BLaER1 (cell line): ENCODE results near the gene PTPN20.

Experiments used
- H3K27ac ChIP-seq: shearing (Covaris generic); formaldehyde crosslinking; 2 replicates; pipeline ENCODE4 v1.8.1; 2022
- H3K27me3 ChIP-seq: shearing (Covaris generic); formaldehyde crosslinking; 2 replicates; pipeline ENCODE4 v1.8.1; 2022
- H3K36me3 ChIP-seq: shearing (Covaris generic); formaldehyde crosslinking; 2 replicates; pipeline ENCODE4 v1.8.1; 2022
- H3K4me1 ChIP-seq: shearing (Covaris generic); formaldehyde crosslinking; 2 replicates; pipeline ENCODE4 v1.8.1; 2022
- H3K4me2 ChIP-seq: shearing (Covaris generic); formaldehyde crosslinking; 2 replicates; pipeline ENCODE4 v1.8.1; 2022
- H3K4me3 ChIP-seq: shearing (Covaris generic); formaldehyde crosslinking; 2 replicates; pipeline ENCODE4 v1.8.1; 2022
- H3K9ac ChIP-seq: shearing (Covaris generic); formaldehyde crosslinking; 2 replicates; pipeline ENCODE4 v1.8.1; 2022
- H3K9me3 ChIP-seq: shearing (Covaris generic); formaldehyde crosslinking; 2 replicates; pipeline ENCODE4 v1.8.1; 2022
- H4K20me1 ChIP-seq: shearing (Covaris generic); formaldehyde crosslinking; 2 replicates; pipeline ENCODE4 v1.8.1; 2022
- Cebpa-rat ChIP-seq: shearing (Covaris generic); IDR thresholded peaks from 2 replicates; pipeline ENCODE4 v1.8.1; 2022

PTPN20 gene

DNA sequence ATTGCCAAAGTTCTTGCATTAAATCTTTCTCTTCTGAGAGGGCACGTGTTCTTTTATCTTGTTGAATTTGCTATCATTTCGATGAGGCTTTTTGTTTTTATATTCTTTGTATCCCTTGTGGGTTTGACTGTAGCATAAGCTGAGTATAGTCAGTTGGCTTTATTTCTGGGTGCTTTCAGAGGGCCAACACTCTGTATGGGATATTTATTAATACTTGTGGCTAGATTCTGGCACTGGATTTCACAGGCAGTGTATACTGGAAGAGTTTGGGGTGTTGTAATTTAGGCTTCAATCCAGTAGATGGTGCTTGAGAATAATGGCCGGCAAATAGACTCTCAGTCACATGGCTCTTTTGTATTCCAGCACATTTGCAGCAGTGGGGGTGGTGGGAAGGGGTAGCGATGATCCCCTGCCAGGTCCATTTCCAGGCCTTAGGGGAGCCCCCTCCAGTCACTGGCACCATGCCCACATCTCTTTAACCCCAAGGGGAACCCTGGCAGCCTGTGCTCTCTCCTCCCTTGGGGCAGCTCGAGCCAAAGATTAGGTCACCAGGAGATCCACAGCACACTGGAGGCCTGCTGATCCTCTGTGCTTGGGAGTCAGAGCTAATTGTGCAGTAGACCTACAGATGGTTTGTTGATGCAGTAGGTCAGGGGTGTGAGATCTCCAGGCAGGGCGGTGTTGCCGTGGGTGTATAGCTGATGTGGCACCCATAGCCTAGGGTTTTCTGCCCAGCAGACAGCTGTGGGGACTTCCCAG, 81.8 kb downstream of the PTPN20 start:
- H3K27ac ChIP-seq = no peak overlapping the region
- 0 out of 2 replicates have a peak overlapping the region, but pooled peaks have one; percentile 17 for H3K4me2 ChIP-seq
- H3K4me1 ChIP-seq = no peaks in the 10 kb centered on the region
- H4K20me1 ChIP-seq = no peaks in the 10 kb centered on the region
- H3K9ac ChIP-seq = no peak overlapping the region
- no peaks in the 10 kb centered on the region for H3K36me3 ChIP-seq
- no peak overlapping the region for H3K4me3 ChIP-seq
- TF ChIP-seq Cebpa-rat = no peak
- peaks cover 5% of the 10 kb centered on the region; the same call in 1 of the 2 replicates for H3K9me3 ChIP-seq
- H3K27me3 ChIP-seq = no peaks in the 10 kb centered on the region

DNA sequence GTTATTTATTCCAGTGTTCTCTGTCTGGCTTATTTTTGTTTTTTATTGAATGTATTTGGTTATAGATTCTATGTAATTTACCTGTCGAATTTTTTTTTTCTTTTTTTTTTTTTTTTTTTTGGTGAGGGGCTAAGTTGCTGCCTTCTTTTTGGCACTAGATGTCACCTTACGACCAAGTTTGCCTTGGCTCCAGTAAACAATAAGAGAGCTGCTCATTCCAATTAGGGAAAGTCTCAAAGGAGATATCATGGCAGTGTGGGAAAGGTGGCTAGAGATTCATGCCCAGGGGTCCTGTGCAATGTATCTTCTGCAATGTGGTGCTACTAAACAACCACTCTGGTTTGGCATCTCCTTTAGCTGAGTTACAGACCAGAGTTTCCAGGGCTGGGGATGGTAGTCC, 84.0 kb downstream of the PTPN20 start:
- no peak overlapping the region for H3K9ac ChIP-seq
- H3K9me3 ChIP-seq = peaks cover 6% of the 10 kb centered on the region; the same call in 1 of the 2 replicates
- no peaks in the 10 kb centered on the region for H3K36me3 ChIP-seq
- H3K4me2 ChIP-seq = no peak overlapping the region
- no peaks in the 10 kb centered on the region for H3K27me3 ChIP-seq
- H3K4me1 ChIP-seq = no peaks in the 10 kb centered on the region
- H3K27ac ChIP-seq = no peak overlapping the region
- H4K20me1 ChIP-seq = no peaks in the 10 kb centered on the region
- no peak overlapping the region for H3K4me3 ChIP-seq
- no peak for TF ChIP-seq Cebpa-rat

DNA sequence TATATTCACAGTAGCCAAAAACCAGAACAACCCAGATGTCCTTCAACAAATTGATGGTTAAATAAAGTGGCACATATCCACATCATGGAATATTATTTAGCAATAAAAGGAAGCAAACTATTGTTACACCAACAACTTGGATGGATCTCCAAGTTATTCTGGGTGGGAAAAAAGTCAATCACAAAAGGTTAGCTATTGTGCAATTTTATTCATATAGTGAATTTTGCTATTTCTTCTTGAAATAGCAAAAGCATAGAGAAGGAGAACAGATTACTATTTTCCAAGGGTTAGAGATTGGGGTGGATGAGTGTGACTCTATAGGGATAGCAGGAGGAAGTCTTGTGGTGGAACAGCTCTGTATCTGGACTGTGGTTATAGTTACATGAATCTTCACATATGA, 87.0 kb downstream of the PTPN20 start:
- Histone ChIP-seq H3K4me1 (no peaks in the 10 kb centered on the region), H3K9me3 (peaks cover 6% of the 10 kb centered on the region; the same call in 1 of the 2 replicates), H3K4me2 (no peak overlapping the region), H3K36me3 (no peaks in the 10 kb centered on the region), H4K20me1 (no peaks in the 10 kb centered on the region), H3K27me3 (no peaks in the 10 kb centered on the region), H3K9ac (no peak overlapping the region), H3K27ac (no peak overlapping the region), H3K4me3 (no peak overlapping the region)
- TF ChIP-seq Cebpa-rat = no peak

DNA sequence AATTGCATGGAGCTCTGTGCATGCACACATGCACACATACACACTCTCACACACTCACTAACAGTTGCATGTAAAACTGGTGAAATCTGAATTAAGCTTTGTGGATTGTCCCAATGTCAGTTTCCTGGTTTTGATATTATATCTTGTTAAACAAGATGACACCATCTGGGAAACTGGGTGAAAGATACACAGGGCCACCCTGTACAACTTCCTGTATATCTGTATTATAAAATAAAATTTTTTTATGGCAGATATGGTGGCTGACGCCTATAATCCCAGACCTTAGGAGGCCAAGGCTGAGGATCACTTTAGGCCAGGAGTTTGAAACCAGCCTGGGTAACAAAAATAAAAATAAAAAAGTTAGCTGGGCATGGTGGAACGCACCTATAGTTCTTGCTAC, 87.4 kb downstream of the PTPN20 start:
- TF ChIP-seq Cebpa-rat = no peak
- H3K4me2 ChIP-seq = no peak overlapping the region
- H3K9me3 ChIP-seq = peaks cover 6% of the 10 kb centered on the region; the same call in 1 of the 2 replicates
- no peaks in the 10 kb centered on the region for H4K20me1 ChIP-seq
- H3K4me3 ChIP-seq = no peak overlapping the region
- no peak overlapping the region for H3K9ac ChIP-seq
- H3K36me3 ChIP-seq = no peaks in the 10 kb centered on the region
- no peak overlapping the region for H3K27ac ChIP-seq
- H3K27me3 ChIP-seq = no peaks in the 10 kb centered on the region
- no peaks in the 10 kb centered on the region for H3K4me1 ChIP-seq

DNA sequence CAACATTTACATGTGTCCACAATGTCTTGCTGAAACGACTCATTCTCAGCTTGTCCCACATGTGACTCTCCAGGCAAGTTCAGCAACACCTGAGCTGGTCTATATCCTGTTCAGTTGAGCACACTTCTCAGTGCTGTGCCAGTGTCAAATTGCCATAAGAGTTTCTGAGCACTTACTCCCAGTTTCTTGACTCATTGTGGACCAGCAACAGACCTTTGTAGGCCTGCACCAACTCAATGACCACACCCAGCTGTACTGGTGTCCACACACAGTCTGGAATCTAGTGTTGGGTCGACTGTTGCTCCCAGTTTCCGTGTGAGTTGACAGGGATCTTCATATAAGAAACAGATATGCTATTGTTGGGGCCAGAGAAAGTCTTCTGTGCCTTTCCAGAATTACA, 88.0 kb downstream of the PTPN20 start:
- no peak overlapping the region for H3K9ac ChIP-seq

DNA sequence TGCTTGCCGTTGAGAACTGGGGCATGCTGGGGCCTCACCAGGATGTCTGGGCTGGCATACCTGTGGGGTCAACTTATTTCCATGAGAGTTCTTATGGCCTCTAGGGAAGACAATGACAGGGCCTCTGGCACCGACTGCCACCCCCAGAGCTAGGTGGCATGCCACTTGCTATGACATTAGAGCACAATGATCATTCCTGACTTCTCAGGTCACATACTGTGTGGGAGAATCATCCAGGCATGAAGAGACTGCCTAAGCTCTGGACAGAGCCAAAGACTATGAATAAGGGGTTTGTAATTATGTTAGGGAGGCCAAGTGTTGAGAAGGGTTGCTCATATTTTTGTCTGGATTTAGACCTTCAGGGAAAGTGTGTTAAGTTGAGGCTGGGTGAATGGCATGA, 97.5 kb downstream of the PTPN20 start:
- Histone ChIP-seq H3K36me3 (no peaks in the 10 kb centered on the region), H3K4me2 (no peak overlapping the region), H3K4me1 (no peaks in the 10 kb centered on the region), H3K27me3 (no peaks in the 10 kb centered on the region), H3K9ac (no peak overlapping the region), H3K4me3 (no peak overlapping the region), H4K20me1 (no peaks in the 10 kb centered on the region), H3K27ac (no peak overlapping the region), H3K9me3 (no peaks in the 10 kb centered on the region)
- TF ChIP-seq Cebpa-rat = no peak

More for the DNA sequence above, 88.0 kb downstream of the PTPN20 start:
- no peaks in the 10 kb centered on the region for H3K4me1 ChIP-seq
- no peaks in the 10 kb centered on the region for H3K36me3 ChIP-seq
- H3K27ac ChIP-seq = no peak overlapping the region
- TF ChIP-seq Cebpa-rat = no peak
- H3K4me2 ChIP-seq = no peak overlapping the region
- no peak overlapping the region for H3K4me3 ChIP-seq
- H3K9me3 ChIP-seq = peaks cover 6% of the 10 kb centered on the region; the same call in 1 of the 2 replicates
- no peaks in the 10 kb centered on the region for H4K20me1 ChIP-seq
- H3K27me3 ChIP-seq = no peaks in the 10 kb centered on the region

DNA sequence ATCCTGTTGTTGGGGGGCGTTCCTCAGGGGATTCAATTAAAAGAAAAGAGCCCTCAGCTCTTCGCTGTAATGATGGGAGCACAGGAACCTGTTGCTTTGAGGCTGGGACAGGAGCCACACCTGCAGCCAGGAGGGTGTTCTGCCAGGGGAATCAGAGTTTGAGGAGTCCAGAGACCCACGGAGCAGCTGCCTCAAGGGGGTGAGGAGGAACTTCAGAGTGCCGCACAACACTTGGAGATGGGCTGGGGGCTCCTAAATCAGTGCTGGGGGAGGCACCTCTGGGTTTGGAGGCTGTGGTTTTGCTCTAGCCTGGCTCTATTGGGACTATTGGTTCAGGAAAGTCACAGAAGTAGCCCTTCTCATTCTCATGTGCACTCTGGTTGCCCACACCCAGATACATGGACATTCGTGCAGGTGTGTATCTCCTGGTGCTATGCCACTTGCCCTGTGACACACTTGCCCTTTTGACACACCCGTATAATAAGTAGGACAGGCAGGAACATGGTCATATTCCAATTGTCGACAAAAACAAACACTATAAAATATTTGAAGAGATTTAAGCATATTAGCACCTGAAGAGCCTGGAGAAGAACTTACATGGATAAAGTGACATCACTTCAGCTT, 98.1 kb downstream of the PTPN20 start:
- no peak overlapping the region for H3K4me2 ChIP-seq
- H3K9me3 ChIP-seq = no peaks in the 10 kb centered on the region
- no peaks in the 10 kb centered on the region for H3K27me3 ChIP-seq
- TF ChIP-seq Cebpa-rat = no peak
- no peak overlapping the region for H3K27ac ChIP-seq
- no peak overlapping the region for H3K4me3 ChIP-seq
- H3K9ac ChIP-seq = no peak overlapping the region
- no peaks in the 10 kb centered on the region for H3K4me1 ChIP-seq
- no peaks in the 10 kb centered on the region for H3K36me3 ChIP-seq
- H4K20me1 ChIP-seq = no peaks in the 10 kb centered on the region

DNA sequence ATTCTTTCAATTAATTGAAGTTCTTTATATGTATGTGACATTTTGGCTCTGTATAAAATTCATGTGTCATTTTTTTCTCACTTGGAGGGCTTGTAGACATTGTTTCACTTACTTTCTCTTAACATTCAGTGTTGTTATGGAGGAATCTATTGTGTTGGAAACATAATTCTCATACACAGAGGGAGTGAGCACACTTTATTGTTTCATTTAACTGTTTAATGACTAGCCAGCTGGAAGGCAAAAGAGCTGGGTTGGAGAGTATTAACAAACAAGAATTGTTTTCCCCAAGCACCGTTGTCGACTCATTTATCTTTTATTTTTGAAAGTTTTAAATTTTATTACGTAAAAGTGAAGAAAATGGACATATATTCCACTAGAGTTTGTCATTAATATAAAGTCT, 98.8 kb downstream of the PTPN20 start:
- Histone ChIP-seq H3K9me3 (no peaks in the 10 kb centered on the region), H3K36me3 (no peaks in the 10 kb centered on the region)

DNA sequence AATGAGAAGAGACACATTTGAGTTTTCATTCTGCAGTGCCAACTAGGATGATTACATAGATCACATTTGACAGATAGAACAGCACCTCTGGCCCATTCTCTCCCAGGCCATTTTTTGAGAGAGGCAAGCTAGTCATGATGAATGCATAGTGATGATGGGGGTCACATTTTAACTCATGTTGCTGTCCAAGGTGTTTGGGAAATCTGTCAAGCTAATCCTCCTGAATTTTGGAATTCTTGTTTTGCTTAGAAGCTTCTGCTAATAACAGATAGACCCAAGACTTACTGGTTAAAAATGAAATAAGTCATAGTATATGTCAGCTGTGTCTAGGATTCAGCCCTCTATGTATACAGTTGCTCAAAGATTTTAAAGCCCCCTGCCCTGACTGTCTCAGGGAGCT, 101.0 kb downstream of the PTPN20 start:
- H3K4me3 ChIP-seq = no peak overlapping the region
- no peak overlapping the region for H3K4me2 ChIP-seq
- no peak for TF ChIP-seq Cebpa-rat
- H3K9ac ChIP-seq = no peak overlapping the region
- H3K27ac ChIP-seq = no peak overlapping the region
- H3K4me1 ChIP-seq = no peaks in the 10 kb centered on the region
- H3K36me3 ChIP-seq = no peaks in the 10 kb centered on the region
- no peaks in the 10 kb centered on the region for H4K20me1 ChIP-seq
- no peaks in the 10 kb centered on the region for H3K27me3 ChIP-seq
- H3K9me3 ChIP-seq = no peaks in the 10 kb centered on the region

More for the DNA sequence above, 98.8 kb downstream of the PTPN20 start:
- Histone ChIP-seq H3K4me1 (no peaks in the 10 kb centered on the region), H3K9ac (no peak overlapping the region), H3K27me3 (no peaks in the 10 kb centered on the region), H3K27ac (no peak overlapping the region), H3K4me2 (no peak overlapping the region), H3K4me3 (no peak overlapping the region), H4K20me1 (no peaks in the 10 kb centered on the region)
- no peak for TF ChIP-seq Cebpa-rat

DNA sequence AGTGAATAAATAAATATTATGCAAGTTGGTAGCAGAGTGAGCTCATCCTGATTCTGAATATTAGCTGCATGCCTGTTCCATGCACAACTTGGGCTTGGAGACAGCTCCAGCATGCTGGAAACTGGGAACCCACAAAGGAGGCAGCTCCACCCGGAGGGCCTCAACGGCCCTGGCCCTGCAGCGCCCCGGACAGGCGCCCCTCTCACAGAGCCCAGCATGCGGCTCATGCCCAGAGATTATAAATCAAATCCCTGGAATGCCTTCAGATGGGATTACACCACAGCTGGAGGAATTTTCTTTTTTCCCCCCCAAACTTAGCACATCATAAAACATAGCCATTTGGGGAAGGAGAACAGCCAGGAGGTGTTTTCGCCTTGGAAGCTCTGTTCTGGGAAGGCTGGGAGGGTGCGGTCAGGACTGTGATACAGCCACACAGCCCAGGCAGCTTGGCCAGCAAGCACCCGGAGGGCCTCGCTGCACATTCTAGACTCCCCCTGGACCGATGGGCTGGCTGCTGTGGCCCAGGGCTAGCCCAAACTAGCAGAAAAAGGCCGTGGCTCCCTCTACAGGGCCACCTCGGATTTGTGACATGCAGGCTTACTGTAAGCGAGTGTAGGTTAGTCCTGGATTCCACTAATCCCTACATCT, 102.4 kb downstream of the PTPN20 start:
- H3K9me3 ChIP-seq = no peaks in the 10 kb centered on the region
- no peaks in the 10 kb centered on the region for H3K27me3 ChIP-seq
- H3K4me1 ChIP-seq = no peaks in the 10 kb centered on the region
- H4K20me1 ChIP-seq = no peaks in the 10 kb centered on the region
- H3K4me2 ChIP-seq = no peak overlapping the region
- H3K4me3 ChIP-seq = no peak overlapping the region
- no peak overlapping the region for H3K9ac ChIP-seq
- no peak overlapping the region for H3K27ac ChIP-seq
- no peaks in the 10 kb centered on the region for H3K36me3 ChIP-seq
- no peak for TF ChIP-seq Cebpa-rat
